GM18867 (cell line): ENCODE measurements around the gene PRORP.
"Not testable (repeated sequence)": the region's sequence is repeated elsewhere in the genome, so short reads cannot be mapped to it uniquely, and the experiment has no call there.

ENCODE experiments used
- ATAC-seq: cut with Tn5 transposase; IDR thresholded peaks from one replicate; pipeline ENCODE4 v1.9.1; 2021; ENCODE audit warnings: mild to moderate bottlenecking, moderate library complexity; ENCODE audit not compliant: unreplicated experiment

PRORP gene

DNA sequence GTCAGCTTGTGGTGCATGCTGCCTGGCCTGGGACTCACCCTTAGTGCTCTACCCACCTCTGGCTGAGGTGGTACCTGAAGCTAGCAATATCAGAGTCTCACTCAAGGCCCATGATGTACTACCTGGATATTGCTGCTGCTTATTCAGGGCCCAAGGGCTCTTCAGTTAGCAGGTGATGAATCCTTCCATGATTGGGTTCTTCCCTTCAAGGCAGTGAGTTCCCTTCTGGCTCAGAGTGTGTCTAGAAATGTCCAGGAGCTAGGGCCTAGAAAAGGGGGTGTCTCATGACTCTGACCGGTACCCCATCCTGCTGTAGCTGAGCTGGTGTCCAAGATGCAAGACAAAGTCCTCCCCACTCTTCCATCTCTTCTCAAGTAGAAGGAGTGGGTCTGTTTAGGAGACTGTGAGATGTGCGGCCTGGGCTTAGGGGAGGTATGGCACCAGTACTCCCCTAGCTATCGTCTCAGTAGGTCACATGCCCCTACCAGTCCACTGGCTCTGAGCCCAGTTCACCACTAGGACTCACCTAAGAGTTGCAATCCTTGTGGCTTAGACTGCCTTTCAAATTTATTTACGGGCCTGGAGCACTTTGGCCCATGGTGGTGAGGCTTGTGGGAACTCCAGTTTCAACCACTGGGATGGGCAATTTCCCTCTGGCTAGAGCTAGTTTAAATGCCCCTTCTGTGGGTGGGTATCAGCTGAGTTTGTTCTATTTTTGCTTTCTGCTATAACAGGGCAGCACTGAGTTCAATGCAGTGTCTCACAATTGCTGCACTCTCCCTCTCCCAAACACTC is 12.2 kb downstream of the PRORP start:
- no peak for ATAC-seq

DNA sequence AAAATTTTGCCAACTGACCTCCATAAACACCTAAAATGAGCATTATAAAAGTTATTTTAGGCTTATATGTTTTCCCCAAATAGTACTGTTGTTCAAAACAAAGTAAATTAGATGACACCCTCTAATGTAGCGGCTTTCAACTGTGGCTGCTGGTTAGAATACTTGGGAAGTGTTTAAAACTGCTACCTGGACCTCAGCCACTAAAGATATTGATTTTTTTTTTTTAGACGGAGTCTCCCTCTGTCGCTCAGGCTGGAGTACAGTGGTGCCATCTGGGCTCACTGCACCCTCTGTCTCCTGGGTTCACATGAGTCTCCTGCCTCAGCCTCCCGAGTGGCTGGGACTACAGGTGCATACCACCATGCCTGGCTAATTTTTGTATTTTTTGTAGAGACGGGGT is 16.2 kb downstream of the PRORP start:
- no peak for ATAC-seq

DNA sequence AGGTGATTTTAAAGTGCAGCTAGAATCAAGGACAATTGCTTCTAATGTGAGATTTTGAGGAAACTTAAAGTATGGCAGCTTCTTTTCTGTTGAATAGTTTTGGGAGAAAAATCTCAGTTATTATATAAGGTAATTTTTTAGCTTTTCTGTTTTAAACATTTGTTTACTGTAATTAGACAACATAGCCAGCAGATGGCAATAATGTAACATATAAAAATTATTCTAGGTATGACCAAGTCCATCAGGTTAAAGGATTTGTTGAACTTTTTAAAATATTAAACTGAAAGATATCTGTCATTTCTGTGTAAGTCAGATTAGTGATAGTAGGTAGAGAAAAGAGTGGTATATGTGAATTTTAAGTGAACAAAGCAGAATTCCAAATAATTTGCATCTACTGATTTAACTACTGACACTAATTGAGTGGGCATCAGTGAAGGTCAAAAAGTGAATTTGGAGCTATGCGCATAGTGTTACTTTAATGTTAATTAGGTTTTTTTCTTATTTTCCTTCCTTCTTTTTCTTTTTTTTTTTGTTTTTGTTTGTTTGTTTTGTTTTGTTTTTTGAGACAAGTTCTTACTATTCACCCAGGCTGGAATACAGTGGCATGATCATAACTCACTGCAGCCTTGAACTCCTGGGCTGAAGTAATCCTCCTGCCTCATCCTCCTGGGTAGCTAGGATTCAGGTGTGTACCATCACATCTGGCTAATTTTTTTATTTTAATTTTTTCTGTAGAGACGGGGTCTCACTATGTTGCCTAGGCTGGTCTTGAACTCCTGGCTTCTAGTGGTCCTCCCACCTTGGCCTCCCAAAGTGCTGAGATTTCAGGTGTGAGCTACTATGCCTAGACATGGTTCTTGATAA is 18.6 kb downstream of the PRORP start:
- no peak for ATAC-seq

DNA sequence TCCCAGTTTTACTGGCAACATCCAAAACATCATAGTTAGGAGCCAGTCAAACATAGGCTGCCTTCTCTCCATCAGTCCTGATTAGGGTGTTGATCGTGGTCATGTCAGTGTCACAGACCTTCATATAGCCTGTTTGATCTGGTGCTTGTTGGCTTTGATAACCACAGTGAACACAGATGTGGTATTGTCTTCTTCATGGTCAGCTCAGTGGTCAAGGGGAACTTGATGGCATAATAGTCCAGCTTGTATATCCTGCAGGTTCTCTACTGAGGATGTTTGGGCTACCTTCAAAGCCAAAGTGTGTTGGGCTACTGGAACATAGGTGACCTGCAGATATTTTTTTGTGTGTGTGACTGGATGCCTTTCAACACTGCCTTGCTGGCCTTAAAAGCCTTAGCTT is 21.7 kb downstream of the PRORP start:
- no peak for ATAC-seq

DNA sequence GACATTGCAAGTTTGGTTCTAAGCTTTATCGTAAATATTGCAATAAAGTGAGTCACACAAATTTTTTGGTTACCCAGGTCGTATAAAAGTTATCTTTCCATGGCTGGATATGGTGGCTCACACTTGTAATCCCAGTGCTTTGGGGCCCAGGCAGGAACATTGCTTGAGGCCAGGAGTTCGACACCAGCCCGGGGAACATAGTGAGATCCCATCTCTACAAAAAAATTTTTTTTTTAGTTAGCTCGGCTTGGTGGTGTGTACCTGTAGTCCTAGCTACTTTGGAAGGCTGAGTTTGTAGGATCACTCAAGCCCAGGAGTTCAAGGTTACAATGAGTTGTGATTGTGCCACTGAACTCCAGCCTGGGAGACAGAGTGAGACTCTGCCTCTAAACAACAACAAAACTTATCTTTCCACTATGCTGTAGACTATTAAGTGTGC is 24.4 kb downstream of the PRORP start:
- no peak for ATAC-seq

DNA sequence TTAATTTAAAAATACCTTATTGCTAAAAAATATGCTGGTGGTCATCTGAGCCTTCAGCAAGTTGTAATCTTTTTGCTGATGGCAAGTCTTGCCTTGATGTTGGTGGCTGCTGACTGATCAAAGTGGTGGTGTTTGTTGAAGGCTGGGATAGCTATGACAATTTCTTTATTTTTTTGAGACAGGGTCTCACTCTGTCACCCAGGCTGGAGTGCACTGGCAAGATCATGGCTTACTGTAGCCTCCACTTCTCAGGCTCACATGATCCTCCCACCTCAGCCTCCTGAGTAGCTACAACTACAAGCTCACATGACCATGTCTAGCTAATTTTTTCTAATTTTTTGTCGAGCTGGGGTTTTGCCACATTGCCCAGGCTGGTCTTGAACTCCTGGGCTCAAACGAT is 24.8 kb downstream of the PRORP start:
- no peak for ATAC-seq

DNA sequence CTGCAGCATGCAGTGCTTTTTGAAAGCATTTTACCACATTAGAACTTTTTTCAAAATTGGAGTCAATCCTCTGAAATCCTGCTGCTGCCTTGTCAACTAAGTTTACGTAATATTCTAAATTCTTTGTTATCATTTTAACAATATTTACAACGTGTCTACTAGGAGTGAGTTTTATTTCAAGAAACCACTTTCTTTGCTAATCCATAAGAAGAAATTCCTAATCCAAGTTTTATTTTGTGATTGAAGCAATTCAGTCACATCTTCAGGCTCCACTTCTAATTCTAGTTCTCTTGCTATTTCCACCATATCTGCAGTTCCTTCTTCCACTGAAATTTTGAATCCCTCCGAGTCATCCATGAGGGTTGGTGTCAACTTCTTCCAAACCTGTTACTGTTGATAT is 25.4 kb downstream of the PRORP start:
- ATAC-seq, result no peak

DNA sequence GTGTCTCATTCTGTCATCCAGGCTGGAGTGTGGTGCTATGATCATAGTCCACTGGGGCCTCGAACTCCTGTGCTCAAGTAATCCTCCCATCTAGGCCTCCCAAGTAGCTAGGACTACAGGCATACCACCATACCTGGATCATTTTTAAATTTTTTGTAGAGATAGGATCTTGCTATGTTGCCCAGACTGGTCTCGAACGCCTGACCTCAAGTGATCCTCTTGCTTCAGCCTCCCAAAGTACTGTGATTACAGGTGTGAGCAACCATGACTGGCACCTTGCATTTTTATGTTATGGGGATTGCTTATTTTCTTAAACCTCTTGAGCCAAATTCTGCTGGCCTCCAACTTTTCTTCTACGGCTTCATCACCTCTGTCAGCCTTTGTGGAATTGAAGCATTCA is 26.9 kb downstream of the PRORP start:
- ATAC-seq, result no peak

DNA sequence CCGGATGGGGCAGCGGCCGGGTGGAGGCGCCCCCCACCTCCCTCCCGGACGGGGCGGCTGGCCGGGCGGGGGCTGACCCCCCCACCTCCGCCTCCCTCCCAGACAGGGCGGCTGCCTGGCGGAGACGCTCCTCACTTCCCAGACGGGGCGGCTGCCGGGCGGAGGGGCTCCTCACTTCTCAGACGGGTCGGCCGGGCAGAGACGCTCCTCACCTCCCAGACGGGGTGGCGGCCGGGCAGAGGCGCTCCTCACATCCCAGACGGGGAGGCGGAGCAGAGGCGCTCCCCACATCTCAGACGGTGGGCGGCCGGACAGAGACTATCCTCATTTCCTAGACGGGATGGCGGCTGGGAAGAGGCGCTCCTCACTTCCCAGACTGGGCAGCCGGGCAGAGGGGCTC is 30.2 kb downstream of the PRORP start:
- not testable (repeated sequence) for ATAC-seq

DNA sequence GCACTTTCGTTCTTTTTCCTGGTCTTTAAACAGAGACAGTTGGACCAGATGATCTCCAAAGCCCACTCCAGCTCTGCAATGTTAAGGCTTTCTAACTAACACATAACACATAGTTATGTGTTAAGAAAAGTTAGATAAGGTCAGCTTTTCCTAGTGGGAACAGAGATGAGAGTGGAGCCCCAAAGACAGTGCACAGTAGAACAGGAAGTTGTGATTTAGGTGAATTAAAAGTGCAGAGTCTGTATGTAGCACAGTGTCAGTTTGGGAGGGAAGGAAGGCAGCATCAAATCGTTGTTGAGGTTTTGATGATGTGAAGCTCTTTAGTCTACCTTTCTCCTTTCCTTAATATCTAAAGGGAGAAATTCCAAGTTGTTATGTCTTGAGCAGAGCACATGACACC is 31.7 kb downstream of the PRORP start:
- ATAC-seq, result no peak

DNA sequence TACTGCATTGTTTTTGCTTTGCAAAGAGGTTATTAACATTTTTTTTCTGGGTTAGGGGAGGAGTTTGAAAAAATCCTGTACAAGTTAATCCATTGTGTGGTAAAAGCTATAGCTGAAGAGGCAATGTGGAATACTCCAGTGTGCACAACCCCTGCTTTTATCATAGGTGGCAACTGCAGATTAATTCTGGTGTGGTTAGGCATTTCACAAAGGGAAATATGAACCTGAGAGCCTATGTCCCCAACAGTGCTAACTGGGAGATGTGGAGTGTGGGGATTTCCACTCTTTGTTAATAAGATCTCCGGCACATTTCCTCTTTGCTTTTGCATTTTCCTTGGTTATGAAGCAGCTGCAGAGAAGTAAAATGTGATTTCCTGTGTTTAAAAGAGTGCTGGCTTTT is 33.6 kb downstream of the PRORP start:
- no peak for ATAC-seq

DNA sequence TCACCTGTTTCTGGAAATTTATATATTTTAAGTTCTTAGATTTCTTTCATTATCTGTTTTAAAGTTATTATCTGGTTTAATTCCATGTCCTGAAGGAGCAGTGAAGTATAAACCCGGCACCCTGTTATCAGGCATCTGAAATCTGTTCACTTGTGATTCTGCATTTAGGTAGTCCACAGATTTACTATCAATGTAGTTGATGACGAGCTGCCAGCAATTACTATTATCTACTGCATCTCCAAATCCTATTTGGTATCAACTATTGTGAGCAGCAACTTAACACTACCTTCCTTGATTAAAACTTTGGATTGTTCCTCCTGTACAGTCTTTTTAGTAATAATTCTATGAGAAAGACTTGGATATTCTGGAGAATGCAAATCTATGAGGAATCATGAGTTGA is 36.1 kb downstream of the PRORP start:
- ATAC-seq, result no peak

DNA sequence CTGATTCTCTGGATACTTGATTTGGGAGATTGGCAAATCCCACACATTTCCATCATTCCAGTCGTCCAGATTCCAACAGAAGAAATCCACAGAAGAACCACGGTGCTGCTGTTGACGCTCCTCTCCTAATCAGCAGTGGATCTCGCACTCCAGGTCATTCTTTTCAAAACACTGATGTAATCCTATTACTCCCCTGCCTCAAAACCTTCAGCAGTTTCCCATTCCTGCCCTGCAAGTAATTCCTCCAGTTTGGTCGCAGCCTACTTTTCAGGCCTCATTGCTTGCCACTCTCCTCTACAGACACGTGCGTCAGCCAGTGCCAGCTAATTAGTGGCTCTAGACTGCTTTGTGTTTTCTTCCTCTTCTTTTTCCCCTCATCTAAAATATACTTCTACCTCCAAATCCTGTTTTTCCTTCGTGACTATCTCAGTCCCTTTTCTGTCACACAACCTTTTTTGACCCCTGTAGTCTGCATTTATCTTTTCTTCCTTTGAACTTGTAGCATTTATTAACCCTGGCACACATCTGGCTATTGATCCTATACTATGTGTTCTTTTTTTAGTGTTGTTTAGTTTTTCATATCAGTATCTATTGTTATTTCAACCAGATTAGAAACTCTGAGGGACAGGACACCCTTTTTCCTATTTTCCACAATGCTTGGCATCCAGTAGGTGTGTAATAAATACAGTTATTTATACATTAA is 36.8 kb downstream of the PRORP start:
- ATAC-seq, result no peak

DNA sequence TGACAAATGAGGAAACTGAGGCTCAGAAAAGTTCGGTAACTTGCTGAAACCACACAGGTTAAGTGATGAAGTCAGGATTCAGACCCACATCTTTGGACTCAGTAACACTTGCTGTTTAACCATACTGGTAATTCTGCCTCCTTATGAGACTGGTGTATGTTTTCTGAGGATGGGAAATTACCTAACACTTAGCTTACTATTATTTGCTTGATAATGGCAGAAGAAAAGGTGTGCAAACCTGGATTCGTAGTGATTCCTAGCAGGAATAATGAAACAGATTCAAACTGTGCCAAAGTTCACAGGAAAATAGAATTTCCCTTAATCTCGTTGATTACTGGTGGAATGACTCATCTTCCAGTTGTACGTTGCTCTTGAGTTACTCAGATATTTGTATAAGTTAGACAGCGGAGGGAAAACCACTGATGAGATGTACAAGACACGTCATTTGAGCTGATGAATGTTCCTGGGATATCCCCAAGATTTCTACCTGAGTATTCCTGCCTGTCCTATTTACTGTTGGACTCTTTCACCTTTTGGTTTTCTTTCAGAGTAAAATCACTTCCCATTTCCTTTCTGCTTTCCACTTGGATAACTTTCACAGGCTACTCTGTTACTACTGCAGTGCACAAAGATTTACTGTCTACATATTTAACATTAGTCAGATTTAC is 37.5 kb downstream of the PRORP start:
- no peak for ATAC-seq

DNA sequence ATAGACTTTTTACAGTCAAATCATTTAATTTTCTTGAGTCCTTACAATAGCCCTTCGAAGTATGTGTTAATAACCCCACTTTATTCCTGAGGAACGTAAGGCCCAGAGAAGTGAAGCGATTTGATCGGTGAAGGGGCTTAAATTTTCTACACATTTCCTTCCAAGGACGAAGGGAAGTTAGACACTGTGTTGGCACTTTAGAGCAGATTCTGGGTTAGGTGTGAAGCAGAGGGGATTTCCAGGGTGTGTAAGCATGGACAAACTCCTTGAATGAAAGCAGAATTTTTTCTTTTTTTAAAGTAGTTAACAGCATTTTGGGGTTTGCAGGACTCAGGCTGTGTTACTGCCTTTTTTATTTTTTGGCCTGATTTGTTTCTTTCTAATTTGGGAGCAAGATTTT is 38.9 kb downstream of the PRORP start:
- ATAC-seq, result no peak

DNA sequence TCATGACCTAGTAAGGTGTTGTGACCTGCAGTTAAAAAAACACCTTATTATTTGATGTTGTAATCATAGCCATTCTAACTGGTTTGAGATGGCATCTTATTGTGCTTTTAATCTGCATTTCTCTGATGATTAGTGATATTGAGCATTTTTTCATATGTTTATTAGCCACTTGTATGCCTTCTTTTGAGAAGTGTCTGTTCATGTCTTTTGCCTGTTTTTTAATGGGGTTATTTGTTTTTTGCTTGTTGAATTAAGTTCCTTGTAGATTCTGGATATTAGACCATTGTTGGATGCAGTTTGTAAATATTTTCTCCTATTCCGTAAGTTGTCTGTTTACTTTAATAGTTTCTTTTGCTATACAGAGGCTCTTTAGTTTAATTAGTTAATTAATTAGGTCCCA is 41.0 kb downstream of the PRORP start:
- no peak for ATAC-seq

DNA sequence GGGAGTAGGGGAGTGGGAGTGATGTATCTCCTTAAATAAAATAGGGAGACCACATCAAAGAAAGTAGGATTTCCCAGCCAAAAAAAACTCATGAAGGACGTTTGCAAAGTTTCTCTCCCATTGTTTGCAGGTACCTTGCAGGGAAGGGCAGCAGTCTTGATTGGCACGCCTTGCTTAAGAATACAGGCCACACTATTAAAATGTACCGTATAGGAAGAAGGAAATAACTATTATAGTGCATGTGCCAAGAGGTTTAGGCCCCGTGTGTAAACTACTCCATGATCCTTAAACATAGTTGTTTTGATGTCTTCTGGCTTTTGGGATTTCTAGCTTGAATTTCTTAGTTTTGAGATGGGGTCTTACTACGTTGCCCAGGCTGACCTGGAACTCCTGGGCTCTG is 42.5 kb downstream of the PRORP start:
- ATAC-seq, result no peak

DNA sequence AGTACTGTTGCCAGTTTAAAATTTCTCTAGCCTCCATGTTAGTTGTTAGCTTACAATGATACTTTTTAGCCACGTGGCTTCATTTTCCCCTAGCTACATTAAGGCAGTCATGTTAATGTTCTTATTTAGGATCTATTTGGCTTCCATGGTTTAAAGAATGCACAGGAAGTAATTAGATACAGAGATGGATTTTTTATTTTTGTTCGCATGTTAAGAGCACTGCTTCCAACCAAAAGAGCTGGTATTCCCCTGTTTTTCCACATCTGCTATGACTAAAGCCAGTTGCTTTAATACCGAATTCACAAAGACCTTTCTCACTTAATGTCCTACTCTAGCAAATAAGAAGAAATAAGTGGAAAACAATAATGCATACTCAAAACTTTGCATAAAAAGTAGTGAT is 45.1 kb downstream of the PRORP start:
- no peak for ATAC-seq
